WERI-Rb-1 (cell line): ENCODE measurements around the gene ZNHIT2.
A peak's percentile ranks its signal among the peaks of the same experiment; 100 is the strongest.
"Not testable (repeated sequence)": the region's sequence is repeated elsewhere in the genome, so short reads cannot be mapped to it uniquely, and the experiment has no call there.

Experiments used
- DNase-seq: peaks from one replicate; pipeline ENCODE4 v3.0.0-alpha.2; 2020
- H3K27ac ChIP-seq: fragments of 250-450 bp; sonication (Bioruptor Pico); 2 replicates; pipeline ENCODE4 v1.5.1; 2020; ENCODE audit warnings: mild to moderate bottlenecking, moderate library complexity
- H3K27me3 ChIP-seq: fragments of 250-450 bp; sonication (Bioruptor Pico); 2 replicates; pipeline ENCODE4 v1.5.1; 2021; ENCODE audit warnings: mild to moderate bottlenecking, low read depth, moderate library complexity; ENCODE audit not compliant: insufficient read depth, severe bottlenecking
- H3K36me3 ChIP-seq: fragments of 250-450 bp; sonication (Bioruptor Pico); 2 replicates; pipeline ENCODE4 v1.5.1; 2020; ENCODE audit warnings: mild to moderate bottlenecking, moderate library complexity
- H3K4me3 ChIP-seq: 2 replicates; pipeline ENCODE4 v1.5.1; 2011; ENCODE audit warnings: low read depth, mild to moderate bottlenecking, control low read depth, low read length
- H3K9me3 ChIP-seq: fragments of 250-450 bp; sonication (Bioruptor Pico); 2 replicates; pipeline ENCODE4 v1.5.1; 2021; ENCODE audit warnings: mild to moderate bottlenecking, moderate library complexity; ENCODE audit not compliant: severe bottlenecking
- CTCF ChIP-seq: IDR thresholded peaks from 2 replicates; pipeline ENCODE4 v1.5.1; 2011; ENCODE audit warnings: low read depth, mild to moderate bottlenecking, control low read depth, inconsistent platforms, low read length

Gene ZNHIT2

DNA sequence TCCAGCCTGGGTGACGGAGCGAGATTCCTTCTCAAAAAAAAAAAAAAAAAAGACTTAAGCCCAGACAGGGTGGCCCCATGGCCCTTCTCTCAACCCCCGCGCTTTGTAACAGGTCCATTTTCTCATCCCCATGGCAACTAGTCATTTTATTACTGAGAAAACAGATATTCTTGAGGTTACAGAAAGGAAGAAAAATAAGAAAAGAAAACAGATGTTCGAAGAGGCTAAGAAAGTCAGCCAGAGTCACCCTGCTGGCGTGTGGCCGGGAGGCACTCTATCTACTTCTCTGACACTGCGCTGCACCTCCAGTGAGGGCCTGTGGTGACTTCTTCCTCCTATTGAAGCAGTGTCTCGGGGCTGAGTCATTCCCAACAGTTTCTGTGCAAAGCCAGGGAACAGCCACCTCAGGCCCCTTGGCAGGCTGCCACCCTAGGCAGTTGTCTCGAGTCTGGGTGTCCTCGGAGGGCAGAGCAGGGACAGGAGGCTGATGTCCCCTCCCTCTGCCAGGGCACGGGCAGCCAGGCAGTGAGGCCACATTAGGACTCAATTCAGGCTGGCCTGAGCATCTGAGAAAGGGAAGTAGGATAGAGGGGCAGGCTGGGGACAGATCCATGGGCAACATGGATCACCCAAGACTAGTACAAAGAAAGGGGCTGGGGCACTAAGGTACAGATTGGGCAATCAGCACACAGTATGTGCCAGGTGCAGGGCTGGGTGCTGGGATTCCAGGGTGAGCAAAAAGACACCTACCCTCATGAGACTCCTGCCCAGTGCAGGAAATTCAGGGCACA lies 33.2 kb upstream of the ZNHIT2 start:
- H3K4me3 ChIP-seq = no peak overlapping the region
- no peak for DNase-seq
- H3K27me3 ChIP-seq = no peaks in the 10 kb centered on the region

GRCh38 chr11:65150131-65150508 lies 32.6 kb upstream of the ZNHIT2 start:
- H3K4me3 ChIP-seq, H3K9me3 ChIP-seq, DNase-seq, H3K36me3 ChIP-seq, H3K27me3 ChIP-seq: not testable (repeated sequence)
- peak overlapping the region; percentile 63; the same call in 1 of the 2 replicates for H3K27ac ChIP-seq

More for the DNA sequence above, 33.2 kb upstream of the ZNHIT2 start:
- no peak for TF ChIP-seq CTCF
- Histone ChIP-seq H3K27ac (0 out of 2 replicates have a peak overlapping the region, but pooled peaks have one; percentile 27), H3K9me3 (peaks cover 7% of the 10 kb centered on the region), H3K36me3 (no peaks in the 10 kb centered on the region)

- no peak overlapping the region for H3K4me3 ChIP-seq
- no peaks in the 10 kb centered on the region for H3K36me3 ChIP-seq
- no peak for TF ChIP-seq CTCF
- DNase-seq = no peak
- peak overlapping the region; percentile 71 for H3K27ac ChIP-seq
- no peaks in the 10 kb centered on the region for H3K27me3 ChIP-seq
- peaks cover 7% of the 10 kb centered on the region for H3K9me3 ChIP-seq
Measured at GRCh38 chr11:65148657-65149056, 31.2 kb upstream of the ZNHIT2 start.

DNA sequence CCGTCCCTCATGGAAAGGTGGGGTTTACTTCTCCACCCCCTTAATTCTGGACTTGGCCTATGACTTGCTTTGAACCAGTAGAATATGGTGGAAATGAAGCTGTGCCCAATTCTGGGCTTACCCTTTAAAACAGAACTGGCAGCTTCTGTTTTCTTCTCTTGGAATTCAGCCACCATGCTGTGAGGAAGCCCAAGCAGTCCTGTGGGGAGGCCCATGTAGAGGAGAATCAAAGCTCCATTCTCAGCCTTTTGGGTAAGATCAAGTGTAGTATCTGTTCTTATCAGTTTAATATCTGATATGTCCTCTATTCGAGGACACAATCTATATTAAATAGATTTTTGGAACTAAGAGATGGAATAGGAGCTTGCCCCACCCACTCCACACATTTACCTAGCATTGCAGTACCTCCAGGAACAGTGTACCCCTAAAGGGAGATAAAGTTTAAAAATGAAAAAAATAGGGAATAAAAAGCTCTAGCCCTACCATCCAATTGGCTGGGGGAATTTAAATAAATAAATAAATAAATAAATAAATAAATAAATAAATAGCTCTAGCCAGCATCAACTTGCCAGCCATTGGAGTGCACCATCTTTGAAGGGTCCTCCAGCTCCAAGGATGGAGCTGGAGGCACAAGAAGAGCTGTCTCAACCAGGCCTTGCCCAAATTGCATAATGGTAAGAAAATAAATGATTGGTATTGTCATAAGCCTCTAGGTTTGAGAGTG lies 30.0 kb upstream of the ZNHIT2 start:
- no peaks in the 10 kb centered on the region for H3K27me3 ChIP-seq
- H3K4me3 ChIP-seq = no peak overlapping the region
- H3K27ac ChIP-seq = no peak overlapping the region
- no peak for TF ChIP-seq CTCF
- peaks cover 7% of the 10 kb centered on the region for H3K9me3 ChIP-seq
- DNase-seq = no peak
- H3K36me3 ChIP-seq = no peaks in the 10 kb centered on the region

GRCh38 chr11:65141896-65142494 lies 24.5 kb upstream of the ZNHIT2 start:
- Histone ChIP-seq H3K4me3 (no peak overlapping the region), H3K9me3 (peaks cover 3% of the 10 kb centered on the region), H3K27ac (no peak overlapping the region), H3K36me3 (no peaks in the 10 kb centered on the region), H3K27me3 (no peaks in the 10 kb centered on the region)
- TF ChIP-seq CTCF = no peak
- no peak for DNase-seq

DNA sequence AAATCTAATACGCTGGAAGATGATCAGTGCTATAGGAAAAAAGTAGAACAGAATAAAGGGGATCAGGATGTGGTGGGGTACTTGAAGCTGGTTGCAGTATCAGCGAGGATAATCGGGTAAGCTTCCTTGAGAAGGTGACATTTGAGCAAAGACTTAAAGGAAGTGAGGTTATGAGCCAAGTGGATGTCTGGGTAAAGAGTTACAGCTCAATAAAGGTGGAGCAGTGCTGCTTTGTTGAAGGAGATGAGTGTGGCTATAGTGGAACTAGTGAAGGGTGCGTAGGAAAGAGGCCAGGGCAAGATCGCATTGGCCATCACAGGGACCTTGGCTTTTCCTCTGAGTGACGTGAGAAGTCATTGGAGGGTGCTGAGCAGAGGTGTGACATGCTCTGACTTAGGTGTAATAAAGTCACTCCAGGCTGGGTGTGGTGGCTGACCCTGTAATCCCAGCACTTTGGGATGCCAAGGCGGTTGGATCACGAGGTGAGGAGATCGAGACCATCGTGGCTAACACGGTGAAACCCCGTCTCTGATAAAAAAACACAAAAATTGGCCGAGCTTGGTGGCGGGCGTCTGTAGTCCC lies 19.1 kb upstream of the ZNHIT2 start:
- no peak for TF ChIP-seq CTCF
- no peaks in the 10 kb centered on the region for H3K27me3 ChIP-seq
- no peak for DNase-seq
- H3K27ac ChIP-seq = peak overlapping the region; percentile 100
- no peaks in the 10 kb centered on the region for H3K9me3 ChIP-seq
- peaks cover 15% of the 10 kb centered on the region for H3K36me3 ChIP-seq
- peak overlapping the region; percentile 65 for H3K4me3 ChIP-seq
